Measurements from ENCODE around the gene PRSS2. TPM values are rescaled to one million over a fixed set of nuclear protein-coding genes. Genes with fewer than 3 reads are reported as not detected.
A peak's percentile ranks its signal among the peaks of the same experiment; 100 is the strongest.

Gene PRSS2
- total RNA-seq, 2 experiments from 2014 or later = not detected

DNA sequence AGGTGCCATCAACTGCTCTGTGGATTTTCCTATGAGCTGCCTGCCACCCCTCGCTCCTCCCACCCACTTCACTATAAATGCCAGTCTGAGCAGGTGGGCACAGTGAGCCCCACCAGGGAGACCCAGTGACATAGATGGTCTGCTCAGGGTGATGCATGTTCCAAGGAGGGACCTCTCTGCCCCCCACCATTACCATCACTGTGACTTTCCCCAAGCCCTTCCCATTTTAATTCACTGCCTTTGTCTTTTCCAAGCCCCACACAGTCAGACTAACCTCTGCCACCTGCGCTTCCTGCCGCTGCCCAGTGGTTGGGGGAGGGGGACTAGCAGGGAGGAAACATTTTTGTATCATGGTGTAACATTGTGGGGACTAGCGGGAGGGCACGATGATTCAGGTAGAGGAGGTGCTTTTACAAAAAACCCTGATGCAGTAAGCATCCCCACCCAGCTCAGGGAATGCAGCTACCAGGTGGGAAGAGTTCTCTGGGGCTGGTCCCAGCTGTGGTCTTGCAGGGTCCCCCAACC, 24.6 kb downstream of the PRSS2 start:
- TF ChIP-seq, protein P1, sequence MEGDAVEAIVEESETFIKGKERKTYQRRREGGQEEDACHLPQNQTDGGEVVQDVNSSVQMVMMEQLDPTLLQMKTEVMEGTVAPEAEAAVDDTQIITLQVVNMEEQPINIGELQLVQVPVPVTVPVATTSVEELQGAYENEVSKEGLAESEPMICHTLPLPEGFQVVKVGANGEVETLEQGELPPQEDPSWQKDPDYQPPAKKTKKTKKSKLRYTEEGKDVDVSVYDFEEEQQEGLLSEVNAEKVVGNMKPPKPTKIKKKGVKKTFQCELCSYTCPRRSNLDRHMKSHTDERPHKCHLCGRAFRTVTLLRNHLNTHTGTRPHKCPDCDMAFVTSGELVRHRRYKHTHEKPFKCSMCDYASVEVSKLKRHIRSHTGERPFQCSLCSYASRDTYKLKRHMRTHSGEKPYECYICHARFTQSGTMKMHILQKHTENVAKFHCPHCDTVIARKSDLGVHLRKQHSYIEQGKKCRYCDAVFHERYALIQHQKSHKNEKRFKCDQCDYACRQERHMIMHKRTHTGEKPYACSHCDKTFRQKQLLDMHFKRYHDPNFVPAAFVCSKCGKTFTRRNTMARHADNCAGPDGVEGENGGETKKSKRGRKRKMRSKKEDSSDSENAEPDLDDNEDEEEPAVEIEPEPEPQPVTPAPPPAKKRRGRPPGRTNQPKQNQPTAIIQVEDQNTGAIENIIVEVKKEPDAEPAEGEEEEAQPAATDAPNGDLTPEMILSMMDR (IDR thresholded peaks at IDR 0.05) = no peak
- H3K9me3 Mint-ChIP-seq = no peaks in the 10 kb centered on the region
- H3K4me3 Mint-ChIP-seq = peak overlapping the region; percentile 97
- H3K27me3 Mint-ChIP-seq = no peaks in the 10 kb centered on the region
- no peaks in the 10 kb centered on the region for H3K27me3 ChIP-seq (ENCODE audit: control insufficient read depth in 1 of 2, insufficient read depth in 2 of 2, low read length in 2 of 2)
- ChIA-PET POLR2A (interaction anchor here (0.6 to 30.9 kb wide), 21 partner anchors 3 to 585 kb away, joined by 3 to 5733 read pairs (median 18); partner anchors contain the start of gene EPHB6), CTCF (interaction anchor here (14.4 kb wide), 1 partner anchor 14 kb away, joined by 135 read pairs; no protein-coding TSS in a partner anchor)
- H3K4me3 ChIP-seq (ENCODE audit: low read length) = peak overlapping the region; percentile 100
- no peaks in the 10 kb centered on the region for H3K9me3 ChIP-seq (ENCODE audit: control insufficient read depth in 1 of 2, insufficient read depth in 1 of 2, low read length in 2 of 2)
- H3K36me3 ChIP-seq (ENCODE audit: insufficient read depth, low read length) = peaks cover 66% of the 10 kb centered on the region
- intact Hi-C loops (cut with DNase I, micrococcal nuclease) = loop anchor here (1.0 to 5.0 kb wide), 2 partner anchors 8 to 473 kb away; no protein-coding TSS in a partner anchor
- H3K4me1 Mint-ChIP-seq (ENCODE audit: low read depth) = peaks cover 72% of the 10 kb centered on the region
- DNase-seq (peak in 12 of 14 experiments; percentile 61 to 83 (median 76)), ATAC-seq (ENCODE audit: poor library complexity) (peak; percentile 48)
- peaks cover 63% of the 10 kb centered on the region for H3K4me1 ChIP-seq (ENCODE audit: insufficient read depth, low read length)
- H3K27ac ChIP-seq (ENCODE audit: low read depth in 1 of 2, low read length in 2 of 2) = peak overlapping the region; percentile 95 to 99
- peak overlapping the region; percentile 98 for H3K27ac Mint-ChIP-seq
- H3K36me3 Mint-ChIP-seq (ENCODE audit: low read depth) = peaks cover 90% of the 10 kb centered on the region

GRCh38 chr7:142796001-142796500, 25.3 kb downstream of the PRSS2 start:
- peak overlapping the region; percentile 98 for H3K27ac Mint-ChIP-seq
- intact Hi-C loops (cut with DNase I, micrococcal nuclease) = loop anchor here in 1 of 2 experiments (2.0 to 5.0 kb wide), 2 partner anchors 15 to 474 kb away; no protein-coding TSS in a partner anchor
- DNase-seq = peak in 2 of 14 experiments; percentile 6 to 43
- peaks cover 66% of the 10 kb centered on the region for H3K36me3 ChIP-seq (ENCODE audit: insufficient read depth, low read length)
- no peaks in the 10 kb centered on the region for H3K9me3 Mint-ChIP-seq
- H3K36me3 Mint-ChIP-seq (ENCODE audit: low read depth) = peaks cover 90% of the 10 kb centered on the region
- peak overlapping the region; percentile 95 to 99 for H3K27ac ChIP-seq (ENCODE audit: low read depth in 1 of 2, low read length in 2 of 2)
- ChIA-PET CTCF (interaction anchor here (1.1 to 14.4 kb wide), 2 partner anchors 13 to 14 kb away, joined by 3 to 135 read pairs; no protein-coding TSS in a partner anchor), POLR2A (interaction anchor here (0.6 to 30.9 kb wide), 26 partner anchors 4 to 496 kb away, joined by 3 to 5733 read pairs (median 15); partner anchors contain the start of gene EPHB6)
- TF ChIP-seq, protein P1 (IDR thresholded peaks at IDR 0.05) = no peak
- H3K4me3 Mint-ChIP-seq = peak overlapping the region; percentile 97
- H3K4me1 ChIP-seq (ENCODE audit: insufficient read depth, low read length) = peaks cover 65% of the 10 kb centered on the region
- peak overlapping the region; percentile 100 for H3K4me3 ChIP-seq (ENCODE audit: low read length)
- no peaks in the 10 kb centered on the region for H3K27me3 Mint-ChIP-seq
- peaks cover 77% of the 10 kb centered on the region for H3K4me1 Mint-ChIP-seq (ENCODE audit: low read depth)
- H3K27me3 ChIP-seq (ENCODE audit: control insufficient read depth in 1 of 2, insufficient read depth in 2 of 2, low read length in 2 of 2) = no peaks in the 10 kb centered on the region
- ATAC-seq (ENCODE audit: poor library complexity) = no peak
- no peaks in the 10 kb centered on the region for H3K9me3 ChIP-seq (ENCODE audit: control insufficient read depth in 1 of 2, insufficient read depth in 1 of 2, low read length in 2 of 2)

- peaks cover 66% of the 10 kb centered on the region for H3K36me3 ChIP-seq (ENCODE audit: insufficient read depth, low read length)
- intact Hi-C loops (cut with DNase I, micrococcal nuclease) = loop anchor here in 1 of 2 experiments (1.0 to 5.0 kb wide), 3 partner anchors 10 to 474 kb away; no protein-coding TSS in a partner anchor
- H3K4me3 Mint-ChIP-seq = peak overlapping the region; percentile 97
- ATAC-seq (ENCODE audit: poor library complexity) (peak; percentile 5), DNase-seq (peak in 6 of 14 experiments; percentile 15 to 68 (median 54))
- peak overlapping the region; percentile 100 for H3K4me3 ChIP-seq (ENCODE audit: low read length)
- H3K36me3 Mint-ChIP-seq (ENCODE audit: low read depth) = peaks cover 90% of the 10 kb centered on the region
- peak overlapping the region; percentile 98 for H3K27ac Mint-ChIP-seq
- H3K27me3 Mint-ChIP-seq = no peaks in the 10 kb centered on the region
- H3K9me3 Mint-ChIP-seq = no peaks in the 10 kb centered on the region
- no peaks in the 10 kb centered on the region for H3K27me3 ChIP-seq (ENCODE audit: control insufficient read depth in 1 of 2, insufficient read depth in 2 of 2, low read length in 2 of 2)
- no peaks in the 10 kb centered on the region for H3K9me3 ChIP-seq (ENCODE audit: control insufficient read depth in 1 of 2, insufficient read depth in 1 of 2, low read length in 2 of 2)
- H3K4me1 Mint-ChIP-seq (ENCODE audit: low read depth) = peaks cover 77% of the 10 kb centered on the region
- H3K4me1 ChIP-seq (ENCODE audit: insufficient read depth, low read length) = peaks cover 67% of the 10 kb centered on the region
- TF ChIP-seq, protein P1 (IDR thresholded peaks at IDR 0.05) = no peak
- CTCF ChIA-PET = interaction anchor here (1.0 to 14.4 kb wide), 3 partner anchors 13 to 496 kb away, joined by 3 to 135 read pairs (median 3); no protein-coding TSS in a partner anchor
- H3K27ac ChIP-seq (ENCODE audit: low read depth in 1 of 2, low read length in 2 of 2) = peak overlapping the region; percentile 95 to 99
- POLR2A ChIA-PET = interaction anchor here (0.6 to 30.9 kb wide), 44 partner anchors 5 to 497 kb away, joined by 3 to 5733 read pairs (median 9); partner anchors contain the start of gene EPHB6
Observed at GRCh38 chr7:142796501-142797390, 26.0 kb downstream of the PRSS2 start.
